Natural killer cell (primary cell): ENCODE results near the gene SRGN. TPM values are rescaled to one million over a fixed set of nuclear protein-coding genes. Genes with fewer than 3 reads are reported as not detected.
A peak's percentile ranks its signal among the peaks of the same experiment; 100 is the strongest.
"Not testable (repeated sequence)": the region's sequence is repeated elsewhere in the genome, so short reads cannot be mapped to it uniquely, and the experiment has no call there.

Experiments
- ATAC-seq, 3 donors: fragments of 150-1000 bp in 2 of 3; fragments of 200-7000 bp in 1 of 3; cut with Tn5 transposase; 1 replicate in 1 of 3; 2 replicates in 2 of 3; pipeline ENCODE4 v1.10.0; 2021; ENCODE audit warnings: mild to moderate bottlenecking in 2 of 3, moderate library complexity in 2 of 3
- DNase-seq, 2 donors: peaks; one replicate each; pipeline versions ENCODE4 v3.0.0 to v3.0.0-alpha.2; 2013 to 2021; ENCODE audit warnings: mixed read lengths in 1 of 2
- H3K27ac ChIP-seq: one replicate; pipeline ENCODE4 v1.5.1; 2013; ENCODE audit warnings: mild to moderate bottlenecking, low read length
- H3K27me3 ChIP-seq: one replicate; pipeline ENCODE4 v1.6.1; 2013; ENCODE audit warnings: low read length; ENCODE audit not compliant: control insufficient read depth, insufficient read depth
- H3K36me3 ChIP-seq: one replicate; pipeline ENCODE4 v1.6.1; 2013; ENCODE audit warnings: low read length; ENCODE audit not compliant: control insufficient read depth, insufficient read depth
- H3K4me1 ChIP-seq: one replicate; pipeline ENCODE4 v1.6.1; 2013; ENCODE audit warnings: low read length; ENCODE audit not compliant: control insufficient read depth, insufficient read depth
- H3K4me3 ChIP-seq: one replicate; pipeline ENCODE4 v1.5.1; 2013; ENCODE audit warnings: low read length
- H3K9me3 ChIP-seq: one replicate; pipeline ENCODE4 v1.6.1; 2013; ENCODE audit warnings: low read length; ENCODE audit not compliant: control insufficient read depth, insufficient read depth
- H3K27ac Mint-ChIP-seq, 2 donors: one replicate each; pipeline ENCODE4 v1.8.0; 2022; ENCODE audit warnings: mild to moderate bottlenecking in 2 of 2, mixed read lengths in 2 of 2, moderate library complexity in 1 of 2
- H3K27me3 Mint-ChIP-seq, 2 donors: one replicate each; pipeline ENCODE4 v1.8.0; 2022; ENCODE audit warnings: low read depth in 2 of 2, mixed read lengths in 2 of 2
- H3K36me3 Mint-ChIP-seq: one replicate; pipeline ENCODE4 v1.8.0; 2022; ENCODE audit warnings: mixed read lengths
- H3K4me1 Mint-ChIP-seq, 2 donors: one replicate each; pipeline ENCODE4 v1.8.0; 2022; ENCODE audit warnings: mixed read lengths in 2 of 2
- H3K4me3 Mint-ChIP-seq: one replicate; pipeline ENCODE4 v1.8.0; 2022; ENCODE audit warnings: mild to moderate bottlenecking, moderate library complexity, mixed read lengths
- H3K9me3 Mint-ChIP-seq, 2 donors: one replicate each; pipeline ENCODE4 v1.8.0; 2022; ENCODE audit warnings: mixed read lengths in 2 of 2
- WGBS: methylation state at CpG from one replicate; pipeline ENCODE4 v1.1.7; 2013; ENCODE audit warnings: missing lambda C conversion rate; ENCODE audit not compliant: insufficient coverage; 5-methylcytosine and 5-hydroxymethylcytosine counted together
- intact Hi-C: fragments of 100-400 bp; cut with micrococcal nuclease; formaldehyde crosslinking; loops from one replicate; pipeline ENCODE4 v1.14.2; 2022
- total RNA-seq, 4 donors: library from RNA; stranded (reverse); fragments of 120-200 nt in 1 of 4; gene quantifications; one replicate each; pipeline versions ENCODE4 v1.2.3 to v1.2.4, GENCODE V29; 2013 to 2022
- TF ChIP-seq, protein P1 (sequence below): fragments of 200-600 bp; IDR thresholded peaks from one replicate; pipeline ENCODE4 v1.8.0; 2022; ENCODE audit warnings: antibody characterized with exemption

Gene SRGN, protein sequence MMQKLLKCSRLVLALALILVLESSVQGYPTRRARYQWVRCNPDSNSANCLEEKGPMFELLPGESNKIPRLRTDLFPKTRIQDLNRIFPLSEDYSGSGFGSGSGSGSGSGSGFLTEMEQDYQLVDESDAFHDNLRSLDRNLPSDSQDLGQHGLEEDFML
- 100 to 1,000 TPM; 636 to 954 (median 778) TPM for total RNA-seq
- 817 TPM for total RNA-seq (2013)

DNA sequence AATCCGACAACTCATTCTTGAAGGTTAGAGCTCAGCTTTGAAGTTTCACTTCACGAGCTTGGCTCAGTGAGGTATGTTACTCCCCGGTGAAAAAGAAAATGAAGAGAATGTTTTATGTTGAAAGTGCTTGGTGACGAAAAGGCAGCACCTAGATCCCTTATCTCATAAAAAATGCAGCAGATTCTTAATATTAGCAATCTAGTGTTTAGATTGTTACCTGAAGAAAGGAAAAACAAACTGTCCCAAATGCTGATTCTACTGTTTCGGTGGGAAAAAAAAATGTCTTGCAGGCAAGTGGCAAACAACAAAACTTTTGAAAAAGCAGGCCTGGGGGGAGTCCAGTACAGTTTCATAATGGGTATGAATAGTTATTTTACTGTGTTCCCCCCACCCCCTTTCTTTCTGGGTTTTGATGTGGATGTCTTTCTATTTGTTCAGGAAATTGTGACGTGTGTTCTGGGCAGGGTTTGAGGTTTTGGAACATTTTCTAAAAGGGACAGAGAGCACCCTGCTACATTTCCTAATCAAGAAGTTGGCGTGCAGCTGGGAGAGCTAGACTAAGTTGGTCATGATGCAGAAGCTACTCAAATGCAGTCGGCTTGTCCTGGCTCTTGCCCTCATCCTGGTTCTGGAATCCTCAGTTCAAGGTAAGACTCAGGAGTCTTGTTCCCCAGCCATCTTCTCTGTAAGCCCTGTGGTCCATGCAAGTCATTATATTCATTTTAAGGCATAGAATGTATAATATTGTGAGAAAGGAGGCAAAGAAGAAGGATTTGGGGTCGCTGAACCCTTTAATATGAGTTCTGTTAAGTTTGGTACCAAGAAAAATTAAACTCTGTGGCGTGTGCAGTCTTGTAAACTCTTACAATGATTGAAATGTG, at the start of gene SRGN:
TSS of gene SRGN (plus strand) at position 514 of the 881 bp plus-strand sequence. CDS start at position 569, 55 bp downstream.
- TF ChIP-seq, protein P1, sequence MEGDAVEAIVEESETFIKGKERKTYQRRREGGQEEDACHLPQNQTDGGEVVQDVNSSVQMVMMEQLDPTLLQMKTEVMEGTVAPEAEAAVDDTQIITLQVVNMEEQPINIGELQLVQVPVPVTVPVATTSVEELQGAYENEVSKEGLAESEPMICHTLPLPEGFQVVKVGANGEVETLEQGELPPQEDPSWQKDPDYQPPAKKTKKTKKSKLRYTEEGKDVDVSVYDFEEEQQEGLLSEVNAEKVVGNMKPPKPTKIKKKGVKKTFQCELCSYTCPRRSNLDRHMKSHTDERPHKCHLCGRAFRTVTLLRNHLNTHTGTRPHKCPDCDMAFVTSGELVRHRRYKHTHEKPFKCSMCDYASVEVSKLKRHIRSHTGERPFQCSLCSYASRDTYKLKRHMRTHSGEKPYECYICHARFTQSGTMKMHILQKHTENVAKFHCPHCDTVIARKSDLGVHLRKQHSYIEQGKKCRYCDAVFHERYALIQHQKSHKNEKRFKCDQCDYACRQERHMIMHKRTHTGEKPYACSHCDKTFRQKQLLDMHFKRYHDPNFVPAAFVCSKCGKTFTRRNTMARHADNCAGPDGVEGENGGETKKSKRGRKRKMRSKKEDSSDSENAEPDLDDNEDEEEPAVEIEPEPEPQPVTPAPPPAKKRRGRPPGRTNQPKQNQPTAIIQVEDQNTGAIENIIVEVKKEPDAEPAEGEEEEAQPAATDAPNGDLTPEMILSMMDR, result no peak
- Mint-ChIP-seq H3K4me3 (peak within 1 kb of the TSS; percentile 89), H3K36me3 (peaks cover 5% of the 10 kb centered on the region), H3K4me1 (peaks cover 57 to 65% of the 10 kb centered on the region in 2 donors), H3K9me3 (no peaks in the 10 kb centered on the region), H3K27me3 (no peaks in the 10 kb centered on the region), H3K27ac (peak within 1 kb of the TSS; percentile 96)
- Histone ChIP-seq H3K36me3 (no peaks in the 10 kb centered on the region), H3K9me3 (no peaks in the 10 kb centered on the region), H3K4me3 (peak within 1 kb of the TSS; percentile 53), H3K27ac (peak within 1 kb of the TSS; percentile 100), H3K4me1 (peaks cover 38% of the 10 kb centered on the region), H3K27me3 (no peaks in the 10 kb centered on the region)
- intact Hi-C loops, result loop anchor here (2.0 kb wide), 1 partner anchor 15 kb away; no protein-coding TSS in a partner anchor
- DNase-seq, result peak; percentile 75 to 94
- WGBS, result 0% methylated on average over 9 of the region's 10 CpGs
- ATAC-seq, result peak; percentile 41 to 71 (median 61)

DNA sequence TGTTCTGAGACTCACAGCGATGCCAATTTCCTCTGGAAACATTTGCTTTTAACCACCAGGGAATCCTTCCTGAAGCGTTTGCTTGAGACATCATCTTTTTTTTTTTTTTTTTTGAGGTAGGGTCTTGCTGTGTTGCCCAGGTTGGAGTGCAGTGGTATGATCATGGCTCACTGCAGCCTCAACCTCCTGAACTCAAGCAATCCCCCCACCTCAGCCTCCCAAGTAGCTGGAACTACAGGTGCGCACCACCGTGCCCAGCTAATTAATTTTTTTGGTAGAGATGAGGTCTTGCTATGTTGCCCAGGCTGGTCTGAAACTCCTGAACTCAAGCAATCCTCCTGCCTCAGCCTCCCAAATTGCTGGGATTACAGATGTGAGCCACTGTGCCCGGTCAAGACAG, 47.0 kb upstream of the SRGN start:
- H3K4me1 Mint-ChIP-seq, result peaks cover 22 to 23% of the 10 kb centered on the region in 2 donors
- DNase-seq, H3K36me3 ChIP-seq, H3K9me3 Mint-ChIP-seq, H3K36me3 Mint-ChIP-seq, H3K27me3 ChIP-seq, H3K4me3 ChIP-seq, H3K4me3 Mint-ChIP-seq, H3K9me3 ChIP-seq, ATAC-seq, intact Hi-C loops, H3K27ac ChIP-seq, H3K27ac Mint-ChIP-seq, H3K27me3 Mint-ChIP-seq: not testable (repeated sequence)
- peaks cover 26% of the 10 kb centered on the region for H3K4me1 ChIP-seq
- WGBS, result 95% methylated on average over 3 of the region's 5 CpGs

DNA sequence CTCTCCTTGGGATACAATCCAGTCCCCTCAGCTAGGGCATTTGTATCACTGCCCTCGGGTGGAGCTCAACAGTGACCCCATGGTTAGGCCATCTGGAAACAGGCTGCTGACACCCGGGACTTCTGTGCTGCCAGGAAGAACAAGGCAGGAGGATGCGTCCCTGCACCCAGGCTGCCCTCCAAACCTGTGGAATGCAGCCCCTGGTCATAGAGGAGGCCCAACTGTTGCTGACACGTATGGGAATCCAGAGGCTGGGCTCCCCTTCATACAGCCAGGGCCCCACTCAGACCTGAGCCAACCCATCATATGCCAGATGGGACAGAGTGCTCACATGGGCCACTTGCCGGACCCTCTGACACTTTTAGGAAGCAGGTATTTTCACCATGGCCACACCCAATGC, 45.5 kb upstream of the SRGN start:
- H3K27me3 ChIP-seq, result no peaks in the 10 kb centered on the region
- no peaks in the 10 kb centered on the region for H3K27me3 Mint-ChIP-seq
- no peak overlapping the region for H3K27ac ChIP-seq
- DNase-seq (no peak), ATAC-seq (no peak)
- 96% methylated on average over 5 of the region's 5 CpGs for WGBS
- TF ChIP-seq, protein P1, result no peak
- peaks cover 34 to 38% of the 10 kb centered on the region in 2 donors for H3K4me1 Mint-ChIP-seq
- no peaks in the 10 kb centered on the region for H3K36me3 ChIP-seq
- no peaks in the 10 kb centered on the region for H3K9me3 Mint-ChIP-seq
- H3K4me1 ChIP-seq, result peaks cover 41% of the 10 kb centered on the region
- no peaks in the 10 kb centered on the region for H3K9me3 ChIP-seq
- no peak overlapping the region for H3K4me3 Mint-ChIP-seq
- intact Hi-C loops, result no loop called here
- no peak overlapping the region for H3K4me3 ChIP-seq
- H3K36me3 Mint-ChIP-seq, result no peaks in the 10 kb centered on the region
- no peak overlapping the region for H3K27ac Mint-ChIP-seq

DNA sequence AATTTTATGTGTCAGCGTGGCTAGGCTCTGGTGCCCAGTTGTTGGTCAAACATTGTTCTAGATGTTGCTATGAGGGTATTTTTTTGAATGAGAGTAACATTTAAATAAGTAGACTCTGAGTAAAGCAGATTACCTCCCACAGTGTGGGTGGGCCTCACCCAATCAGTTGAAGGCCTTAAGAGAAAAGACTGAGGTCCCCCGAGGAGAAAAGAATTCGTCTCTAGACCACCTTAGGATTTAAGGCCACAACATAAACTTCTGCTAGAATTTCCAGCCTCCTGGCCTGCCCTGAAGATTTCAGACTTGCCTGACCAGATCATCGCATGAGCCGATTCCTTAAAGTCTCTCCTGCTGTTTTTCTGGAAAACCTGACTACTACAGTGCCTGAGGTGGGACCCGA, 45.1 kb upstream of the SRGN start:
- TF ChIP-seq, protein P1, result no peak
- intact Hi-C loops, result no loop called here

More for the DNA sequence above, 45.1 kb upstream of the SRGN start:
- no peak overlapping the region for H3K4me3 ChIP-seq
- H3K9me3 ChIP-seq, result no peaks in the 10 kb centered on the region
- DNase-seq, result no peak
- peaks cover 38 to 42% of the 10 kb centered on the region in 2 donors for H3K4me1 Mint-ChIP-seq
- no peak overlapping the region for H3K4me3 Mint-ChIP-seq
- H3K4me1 ChIP-seq, result peaks cover 46% of the 10 kb centered on the region
- H3K27ac Mint-ChIP-seq, result no peak overlapping the region
- 97% methylated on average over 6 of the region's 6 CpGs for WGBS
- no peaks in the 10 kb centered on the region for H3K36me3 Mint-ChIP-seq
- no peaks in the 10 kb centered on the region for H3K27me3 ChIP-seq
- no peaks in the 10 kb centered on the region for H3K36me3 ChIP-seq
- no peaks in the 10 kb centered on the region for H3K27me3 Mint-ChIP-seq
- no peak for ATAC-seq
- no peak overlapping the region for H3K27ac ChIP-seq
- H3K9me3 Mint-ChIP-seq, result no peaks in the 10 kb centered on the region
